Ovary (tissue), 9 donors: ENCODE results near the gene COX10. TPM values are rescaled to one million over a fixed set of nuclear protein-coding genes. Genes with fewer than 3 reads are reported as not detected.

Source experiments
- DNase-seq, 5 donors: peaks; one replicate each; pipeline ENCODE4 v3.0.0-alpha.2; 2019 to 2020
- H3K27ac ChIP-seq, 2 donors: fragments of 200-600 bp; one replicate each; pipeline versions ENCODE4 v1.5.1 to v1.8.0; 2019 to 2022
- H3K27me3 ChIP-seq: fragments of 200-600 bp; one replicate; pipeline ENCODE4 v1.8.0; 2022
- H3K36me3 ChIP-seq: fragments of 200-600 bp; sonication (generic); one replicate; pipeline ENCODE4 v1.5.1; 2019
- H3K4me1 ChIP-seq: one replicate; pipeline ENCODE4 v1.8.1; 2013; ENCODE audit warnings: mild to moderate bottlenecking, moderate library complexity; ENCODE audit not compliant: insufficient read depth
- H3K4me3 ChIP-seq: fragments of 200-600 bp; sonication (generic); one replicate; pipeline ENCODE4 v1.5.1; 2017
- H3K9me3 ChIP-seq, 2 donors: fragments of 200-600 bp in 1 of 2; sonication (generic) in 1 of 2; one replicate each; pipeline versions ENCODE4 v1.5.1 to v1.8.1; 2013 to 2019; ENCODE audit warnings: mild to moderate bottlenecking in 1 of 2, moderate library complexity in 1 of 2
- CTCF ChIP-seq, 3 donors: fragments of 450-650 bp in 2 of 3; fragments of 200-600 bp in 1 of 3; IDR thresholded peaks; one replicate each; pipeline versions ENCODE4 v1.5.1 to v1.8.0; 2016 to 2022; ENCODE audit warnings: antibody characterized with exemption in 3 of 3, mild to moderate bottlenecking in 1 of 3
- EP300 ChIP-seq: sonication (generic); formaldehyde crosslinking; IDR thresholded peaks from one replicate; pipeline ENCODE4 v1.6.1; 2017; ENCODE audit warnings: antibody characterized with exemption
- POLR2A ChIP-seq: fragments of 450-650 bp; IDR thresholded peaks from one replicate; pipeline ENCODE4 v1.6.1; 2017; ENCODE audit warnings: antibody characterized with exemption, mild to moderate bottlenecking, moderate library complexity
- WGBS, 3 donors: extraction: QIAGEN DNeasy Blood & Tissue Kit in 1 of 3; methylation state at CpG; one replicate each; pipeline versions ENCODE4 v1.1.5 to v1.1.7; 2013 to 2017; 5-methylcytosine and 5-hydroxymethylcytosine counted together
- intact Hi-C, 4 donors: fragments of 100-400 bp; cut with DNase I; formaldehyde crosslinking; loops; one replicate each; pipeline versions ENCODE4 v1.11.0 to v1.15.1; 2022 to 2023
- polyA plus RNA-seq, 2 donors: library from polyadenylated mRNA; stranded (reverse); fragments of 200-250 nt in 1 of 2; fragments of 350-450 nt in 1 of 2; fragmentation: Illumina TruSeq in 1 of 2; extraction: RNeasy Lipid Tissue Mini Kit (QIAGEN cat#74804) in 1 of 2; gene quantifications; one replicate each; pipeline ENCODE4 v1.2.3, GENCODE V29; 2013 to 2014
- total RNA-seq, 7 donors: library from RNA; depleted of rRNA in 2 of 7; stranded (reverse); fragments of >200 nt in 2 of 7; fragmentation: NEBNext Ultra II Directional in 3 of 7; extraction: Animal tissue kit (Norgen Biotek cat#: 25700) in 3 of 7; gene quantifications; one replicate each; pipeline versions ENCODE4 v1.1.0 to v1.2.4, GENCODE V29; 2016 to 2023
- donor health status: DM: no; HTN: no; CAD: no; lungs with moderate emphysema.
- donor health status: DM: no; HTN: no; CAD: no.
- donor health status: Bipolar disorder and iron deficiency.
- donor health status: DM: yes; HTN: yes; CAD: no.
- donor health status: DM: no; HTN: no; CAD: no.
- donor health status: DM: yes; HTN: yes; CAD: no.

Gene COX10
- total and polyA plus RNA-seq, 9 donors = 5.1 to 15.3 (median 11.7) TPM

GRCh38 chr17:14061666-14062560 lies 7.4 kb upstream of the COX10 start:
- WGBS, 3 donors = 69 to 75% (median 70%) methylated on average over 10 of the region's 10 CpGs
- TF ChIP-seq EP300 = no peak
- TF ChIP-seq POLR2A = no peak
- no peak for TF ChIP-seq CTCF (IDR thresholded peaks at IDR 0.05)
- no peak overlapping the region for H3K27ac ChIP-seq

GRCh38 chr17:14067347-14067746 lies 2.0 kb upstream of the COX10 start:
- DNase-seq = no peak
- no peaks in the 10 kb centered on the region for H3K27me3 ChIP-seq
- H3K9me3 ChIP-seq = no peaks in the 10 kb centered on the region
- peaks cover 3% of the 10 kb centered on the region for H3K36me3 ChIP-seq
- H3K27ac ChIP-seq = no peak overlapping the region
- no peak overlapping the region for H3K4me3 ChIP-seq
- intact Hi-C loops = no loop called here
- WGBS, 3 donors = 85 to 88% (median 85%) methylated on average over 1 of the region's 1 CpG
- peaks cover 7% of the 10 kb centered on the region for H3K4me1 ChIP-seq
- TF ChIP-seq CTCF (IDR thresholded peaks at IDR 0.05) (no peak), POLR2A (no peak), EP300 (no peak)

More at GRCh38 chr17:14061666-14062560, 7.4 kb upstream of the COX10 start:
- Histone ChIP-seq H3K27me3 (no peaks in the 10 kb centered on the region), H3K36me3 (peaks cover 3% of the 10 kb centered on the region), H3K4me3 (no peak overlapping the region), H3K9me3 (no peaks in the 10 kb centered on the region), H3K4me1 (no peaks in the 10 kb centered on the region)
- intact Hi-C loops = no loop called here
- no peak for DNase-seq

GRCh38 chr17:14068542-14069250 lies 608 bp upstream of the COX10 start:
- Histone ChIP-seq H3K4me1 (peaks cover 7% of the 10 kb centered on the region), H3K9me3 (no peaks in the 10 kb centered on the region), H3K27me3 (no peaks in the 10 kb centered on the region), H3K36me3 (peaks cover 3% of the 10 kb centered on the region), H3K27ac (no peak overlapping the region), H3K4me3 (peak overlapping the region; percentile 94)
- DNase-seq = no peak
- intact Hi-C loops = no loop called here
- TF ChIP-seq EP300 (no peak), POLR2A (no peak), CTCF (IDR thresholded peaks at IDR 0.05) (no peak)
- WGBS, 3 donors = 9 to 18% (median 12%) methylated on average over 25 of the region's 25 CpGs

- WGBS, 3 donors = 65 to 75% (median 69%) methylated on average over 6 of the region's 6 CpGs
- Histone ChIP-seq H3K4me1 (peaks cover 7% of the 10 kb centered on the region), H3K36me3 (no peaks in the 10 kb centered on the region), H3K4me3 (peak overlapping the region; percentile 94), H3K27me3 (no peaks in the 10 kb centered on the region), H3K27ac (no peak overlapping the region), H3K9me3 (no peaks in the 10 kb centered on the region)
- DNase-seq = no peak
- intact Hi-C loops = no loop called here
- TF ChIP-seq EP300 (no peak), CTCF (IDR thresholded peaks at IDR 0.05) (no peak), POLR2A (no peak)
Measured at GRCh38 chr17:14070344-14070984, 1.2 kb downstream of the COX10 start.
